ENCODE measurements around the gene HNRNPM.

GRCh38 chr19:8413629-8413995 is 31.2 kb upstream of the HNRNPM start:
- TF ChIP-seq, protein P1, sequence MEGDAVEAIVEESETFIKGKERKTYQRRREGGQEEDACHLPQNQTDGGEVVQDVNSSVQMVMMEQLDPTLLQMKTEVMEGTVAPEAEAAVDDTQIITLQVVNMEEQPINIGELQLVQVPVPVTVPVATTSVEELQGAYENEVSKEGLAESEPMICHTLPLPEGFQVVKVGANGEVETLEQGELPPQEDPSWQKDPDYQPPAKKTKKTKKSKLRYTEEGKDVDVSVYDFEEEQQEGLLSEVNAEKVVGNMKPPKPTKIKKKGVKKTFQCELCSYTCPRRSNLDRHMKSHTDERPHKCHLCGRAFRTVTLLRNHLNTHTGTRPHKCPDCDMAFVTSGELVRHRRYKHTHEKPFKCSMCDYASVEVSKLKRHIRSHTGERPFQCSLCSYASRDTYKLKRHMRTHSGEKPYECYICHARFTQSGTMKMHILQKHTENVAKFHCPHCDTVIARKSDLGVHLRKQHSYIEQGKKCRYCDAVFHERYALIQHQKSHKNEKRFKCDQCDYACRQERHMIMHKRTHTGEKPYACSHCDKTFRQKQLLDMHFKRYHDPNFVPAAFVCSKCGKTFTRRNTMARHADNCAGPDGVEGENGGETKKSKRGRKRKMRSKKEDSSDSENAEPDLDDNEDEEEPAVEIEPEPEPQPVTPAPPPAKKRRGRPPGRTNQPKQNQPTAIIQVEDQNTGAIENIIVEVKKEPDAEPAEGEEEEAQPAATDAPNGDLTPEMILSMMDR (IDR thresholded peaks at IDR 0.05; ENCODE audit: low read depth, low read length) = no peak
- no peak for TF ChIP-seq EZH2phosphoT487 (IDR thresholded peaks at IDR 0.05; ENCODE audit: low read depth)
